H9 (cell line): ENCODE measurements around the gene HERPUD2. TPM values are rescaled to one million over a fixed set of nuclear protein-coding genes. Genes with fewer than 3 reads are reported as not detected.

Experiments used
- DNase-seq: peaks from one replicate; pipeline ENCODE4 v3.0.0-alpha.2; 2017
- H2AFZ ChIP-seq: one replicate; pipeline ENCODE4 v1.6.1; 2013; ENCODE audit warnings: mild to moderate bottlenecking, low read length, control low read depth, moderate library complexity
- H2AK5ac ChIP-seq: 2 replicates; pipeline ENCODE4 v1.6.1; 2013; ENCODE audit warnings: low read length, control low read depth, mixed read lengths; ENCODE audit not compliant: insufficient read length
- H2BK120ac ChIP-seq: one replicate; pipeline ENCODE4 v1.6.1; 2013; ENCODE audit warnings: low read depth, mild to moderate bottlenecking, low read length, control low read depth, inconsistent platforms; ENCODE audit not compliant: poor library complexity, severe bottlenecking
- H2BK12ac ChIP-seq: 2 replicates; pipeline ENCODE4 v1.6.1; 2013; ENCODE audit warnings: low read length, control low read depth, mixed read lengths, low read depth; ENCODE audit not compliant: insufficient read length
- H2BK15ac ChIP-seq: 2 replicates; pipeline ENCODE4 v1.6.1; 2013; ENCODE audit warnings: low read depth, low read length, control low read depth
- H2BK20ac ChIP-seq: one replicate; pipeline ENCODE4 v1.6.1; 2013; ENCODE audit warnings: low read depth, mild to moderate bottlenecking, low read length, control low read depth, inconsistent platforms; ENCODE audit not compliant: poor library complexity, severe bottlenecking
- H2BK5ac ChIP-seq: 2 replicates; pipeline ENCODE4 v1.6.1; 2013; ENCODE audit warnings: low read length, control low read depth, mixed read lengths; ENCODE audit not compliant: insufficient read length
- H3K14ac ChIP-seq: 2 replicates; pipeline ENCODE4 v1.6.1; 2013; ENCODE audit warnings: low read length, control low read depth; ENCODE audit not compliant: insufficient read depth
- H3K18ac ChIP-seq: 2 replicates; pipeline ENCODE4 v1.6.1; 2013; ENCODE audit warnings: low read depth, mild to moderate bottlenecking, mixed read lengths, low read length, control low read depth; ENCODE audit not compliant: insufficient read length
- H3K23ac ChIP-seq: 2 replicates; pipeline ENCODE4 v1.6.1; 2013; ENCODE audit warnings: low read length, control low read depth, mixed read lengths, low read depth; ENCODE audit not compliant: insufficient read length
- H3K23me2 ChIP-seq: 2 replicates; pipeline ENCODE4 v1.6.1; 2013; ENCODE audit warnings: low read depth, mild to moderate bottlenecking, mixed read lengths, low read length, control low read depth; ENCODE audit not compliant: insufficient read length, poor library complexity, severe bottlenecking
- H3K27ac ChIP-seq: 2 replicates; pipeline ENCODE4 v1.5.1; 2013; ENCODE audit warnings: low read length, control low read depth, mixed read lengths, low read depth; ENCODE audit not compliant: insufficient read length
- H3K27me3 ChIP-seq: 2 replicates; pipeline ENCODE4 v1.6.1; 2013; ENCODE audit warnings: low read length, control low read depth, inconsistent platforms; ENCODE audit not compliant: insufficient read depth
- H3K4ac ChIP-seq: 2 replicates; pipeline ENCODE4 v1.6.1; 2013; ENCODE audit warnings: low read depth, mild to moderate bottlenecking, control low read depth, inconsistent platforms, low read length, moderate library complexity
- H3K4me1 ChIP-seq: 2 replicates; pipeline ENCODE4 v1.6.1; 2013; ENCODE audit warnings: low read length, control low read depth, inconsistent platforms; ENCODE audit not compliant: insufficient read depth
- H3K4me2 ChIP-seq: 2 replicates; pipeline ENCODE4 v1.6.1; 2013; ENCODE audit warnings: low read length, control low read depth, mixed read lengths; ENCODE audit not compliant: insufficient read length, insufficient read depth
- H3K56ac ChIP-seq: 2 replicates; pipeline ENCODE4 v1.6.1; 2013; ENCODE audit warnings: low read depth, mild to moderate bottlenecking, mixed read lengths, low read length, control low read depth; ENCODE audit not compliant: insufficient read length
- H3K79me1 ChIP-seq: 2 replicates; pipeline ENCODE4 v1.6.1; 2013; ENCODE audit warnings: low read depth, mild to moderate bottlenecking, moderate library complexity, low read length, control low read depth, inconsistent platforms; ENCODE audit not compliant: insufficient read depth, poor library complexity, severe bottlenecking
- H3K79me2 ChIP-seq: 2 replicates; pipeline ENCODE4 v1.6.1; 2013; ENCODE audit warnings: low read length, control low read depth, inconsistent platforms; ENCODE audit not compliant: insufficient read depth
- H3K9ac ChIP-seq: 2 replicates; pipeline ENCODE4 v1.6.1; 2013; ENCODE audit warnings: low read length, control low read depth, mixed read lengths; ENCODE audit not compliant: insufficient read length; ENCODE audit errors: extremely low read depth
- H3K9me3 ChIP-seq: one replicate; pipeline ENCODE4 v1.6.1; 2013; ENCODE audit warnings: low read depth, low read length, inconsistent platforms; ENCODE audit not compliant: control insufficient read depth
- H3T11ph ChIP-seq: one replicate; pipeline ENCODE4 v1.6.1; 2013; ENCODE audit warnings: mild to moderate bottlenecking, low read length, control low read depth, inconsistent platforms
- H4K20me1 ChIP-seq: one replicate; pipeline ENCODE4 v1.6.1; 2013; ENCODE audit not compliant: control insufficient read depth, insufficient read length, insufficient read depth
- H4K5ac ChIP-seq: 2 replicates; pipeline ENCODE4 v1.6.1; 2013; ENCODE audit warnings: low read depth, mild to moderate bottlenecking, mixed read lengths, low read length, control low read depth; ENCODE audit not compliant: insufficient read length
- H4K8ac ChIP-seq: replicated peaks from 2 replicates; pipeline ENCODE4 v1.6.1; 2013; ENCODE audit warnings: low read length, control low read depth, mixed read lengths, low read depth; ENCODE audit not compliant: insufficient read length
- H4K91ac ChIP-seq: 2 replicates; pipeline ENCODE4 v1.6.1; 2013; ENCODE audit warnings: low read depth, mild to moderate bottlenecking, moderate library complexity, mixed read lengths, low read length, control low read depth; ENCODE audit not compliant: insufficient read length
- H3K27ac Mint-ChIP-seq, 3 experiments: 2 replicates in 2 of 3; 3 replicates in 1 of 3; pipeline ENCODE4 v1.8.0; 2020 to 2021; ENCODE audit warnings: mixed read lengths in 3 of 3, mild to moderate bottlenecking in 1 of 3, moderate library complexity in 1 of 3
- H3K27me3 Mint-ChIP-seq: 2 replicates; pipeline ENCODE4 v1.8.0; 2021; ENCODE audit warnings: low read depth, mild to moderate bottlenecking, moderate library complexity, mixed read lengths
- H3K36me3 Mint-ChIP-seq, 3 experiments: 2 replicates in 2 of 3; 3 replicates in 1 of 3; pipeline ENCODE4 v1.8.0; 2020 to 2021; ENCODE audit warnings: low read depth in 3 of 3, mixed read lengths in 3 of 3; ENCODE audit not compliant: insufficient read depth in 1 of 3
- H3K4me1 Mint-ChIP-seq, 2 experiments: 2 replicates each; pipeline ENCODE4 v1.8.0; 2020; ENCODE audit warnings: mixed read lengths in 2 of 2
- H3K4me3 Mint-ChIP-seq, 2 experiments: 2 replicates in 1 of 2; 3 replicates in 1 of 2; pipeline ENCODE4 v1.8.0; 2020 to 2021; ENCODE audit warnings: mild to moderate bottlenecking in 2 of 2, mixed read lengths in 2 of 2, moderate library complexity in 1 of 2
- H3K9me3 Mint-ChIP-seq, 2 experiments: 2 replicates in 1 of 2; 3 replicates in 1 of 2; pipeline ENCODE4 v1.8.0; 2020; ENCODE audit warnings: mild to moderate bottlenecking in 2 of 2, mixed read lengths in 2 of 2, moderate library complexity in 1 of 2
- CTCF ChIP-seq: fragments of 200-600 bp; sonication (generic); conservative IDR thresholded peaks from 3 replicates; pipeline ENCODE4 v1.8.0; 2021; ENCODE audit warnings: antibody characterized with exemption, mild to moderate bottlenecking
- WGBS: extraction: QIAGEN DNeasy Blood & Tissue Kit; methylation state at CpG from one replicate; pipeline ENCODE4 v1.1.7; 2013; ENCODE audit warnings: missing lambda C conversion rate, low lambda C conversion rate, mixed read lengths; ENCODE audit not compliant: insufficient read length; ENCODE audit errors: extremely low coverage; 5-methylcytosine and 5-hydroxymethylcytosine counted together
- total RNA-seq: library from RNA; stranded (reverse); gene quantifications from 2 replicates; pipeline ENCODE4 v1.2.1, GENCODE V29; 2021

The HERPUD2 gene
- total RNA-seq, 1 experiment from 2014 or later: 17.0 TPM

GRCh38 chr7:35650751-35651150 is 44.2 kb downstream of the HERPUD2 start:
- peaks cover 2% of the 10 kb centered on the region for H3K23me2 ChIP-seq
- H2BK5ac ChIP-seq: no peak overlapping the region
- H3K9me3 ChIP-seq: no peaks in the 10 kb centered on the region
- H2BK12ac ChIP-seq: no peak overlapping the region
- H3K4me1 Mint-ChIP-seq: peaks cover 20 to 28% of the 10 kb centered on the region in 2 experiments
- H3T11ph ChIP-seq: no peak overlapping the region
- no peaks in the 10 kb centered on the region for H3K27me3 Mint-ChIP-seq
- H2AK5ac ChIP-seq: no peak overlapping the region
- WGBS: no CpG with 5 or more reads among the region's 4 CpGs
- H3K18ac ChIP-seq: no peak overlapping the region
- peaks cover 23 to 39% (median 31%) of the 10 kb centered on the region in 3 experiments for H3K36me3 Mint-ChIP-seq
- H3K9ac ChIP-seq: no peak overlapping the region
- no peak overlapping the region for H3K23ac ChIP-seq
- H3K9me3 Mint-ChIP-seq: peaks cover 0 to 10% of the 10 kb centered on the region in 2 experiments; a peak in 3 of 5 replicates
- H4K91ac ChIP-seq: no peak overlapping the region
- no peak overlapping the region for H3K14ac ChIP-seq
- no peak overlapping the region for H4K8ac ChIP-seq
- H3K4me1 ChIP-seq: peaks cover 5% of the 10 kb centered on the region; the same call in 1 of the 2 replicates
- TF ChIP-seq CTCF: no peak
- H3K4ac ChIP-seq: no peak overlapping the region
- H3K56ac ChIP-seq: no peak overlapping the region
- H2BK15ac ChIP-seq: no peak overlapping the region
- H2AFZ ChIP-seq: no peak overlapping the region
- no peak overlapping the region for H3K4me3 Mint-ChIP-seq
- H3K4me2 ChIP-seq: no peak overlapping the region
- no peaks in the 10 kb centered on the region for H3K79me1 ChIP-seq
- H2BK20ac ChIP-seq: no peak overlapping the region
- no peaks in the 10 kb centered on the region for H3K27me3 ChIP-seq
- no peak for DNase-seq
- H3K27ac ChIP-seq: no peak overlapping the region
- no peak overlapping the region for H4K5ac ChIP-seq
- peak overlapping the region in 1 of 3 experiments; percentile 35; a peak in 1 of 7 replicates for H3K27ac Mint-ChIP-seq
- H3K79me2 ChIP-seq: no peaks in the 10 kb centered on the region
- H2BK120ac ChIP-seq: no peak overlapping the region
- H4K20me1 ChIP-seq: no peaks in the 10 kb centered on the region
